ENCODE data around the gene MEX3C. TPM values are rescaled to one million over a fixed set of nuclear protein-coding genes. Genes with fewer than 3 reads are reported as not detected.

The MEX3C gene
- total RNA-seq, 6 experiments from 2014 or later: 8.2 to 13.6 (median 9.6) TPM

DNA sequence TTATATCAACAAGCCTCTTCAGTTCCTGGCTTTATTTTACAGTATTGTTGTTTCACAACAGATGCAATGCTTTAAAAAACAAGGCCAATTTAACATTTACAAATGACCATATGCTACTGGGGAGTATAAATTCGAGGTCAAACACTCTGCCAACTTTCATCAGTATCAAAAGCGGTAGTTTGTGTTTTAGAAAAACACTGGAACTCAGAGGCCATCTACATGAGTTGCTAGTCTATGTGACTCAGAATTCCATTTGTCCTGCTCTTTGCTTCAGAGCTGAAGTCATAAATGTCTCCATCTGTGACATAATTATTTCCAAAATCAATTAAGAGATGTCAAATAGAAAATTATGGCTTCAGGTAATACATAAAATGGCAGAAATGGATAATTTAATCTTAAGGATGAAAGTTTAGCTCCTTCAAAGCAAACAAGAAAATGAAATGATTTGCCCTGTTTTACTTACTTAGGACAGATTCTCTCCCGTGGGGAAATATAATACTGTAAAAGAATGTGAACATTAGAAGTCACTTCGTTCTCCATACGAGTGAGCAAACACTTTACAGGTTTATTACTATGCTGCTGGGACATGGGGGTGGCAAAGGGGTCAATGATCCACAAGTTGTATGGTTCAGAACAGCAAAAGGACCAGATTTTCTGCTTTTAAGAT is 3.7 kb downstream of the MEX3C start:
- Histone ChIP-seq H3K4me3 (no peak overlapping the region), H3K9me3 (no peaks in the 10 kb centered on the region), H3K27ac (no peak overlapping the region), H3K4me1 (peaks cover 0 to 29% (median 10%) of the 10 kb centered on the region in 4 donors), H3K36me3 (no peaks in the 10 kb centered on the region), H3K27me3 (no peaks in the 10 kb centered on the region)
- WGBS (ENCODE audit: insufficient coverage, low coverage, low lambda C conversion rate, missing lambda C conversion rate): 21% methylated on average over 5 of the region's 5 CpGs
- TF ChIP-seq, protein P1, sequence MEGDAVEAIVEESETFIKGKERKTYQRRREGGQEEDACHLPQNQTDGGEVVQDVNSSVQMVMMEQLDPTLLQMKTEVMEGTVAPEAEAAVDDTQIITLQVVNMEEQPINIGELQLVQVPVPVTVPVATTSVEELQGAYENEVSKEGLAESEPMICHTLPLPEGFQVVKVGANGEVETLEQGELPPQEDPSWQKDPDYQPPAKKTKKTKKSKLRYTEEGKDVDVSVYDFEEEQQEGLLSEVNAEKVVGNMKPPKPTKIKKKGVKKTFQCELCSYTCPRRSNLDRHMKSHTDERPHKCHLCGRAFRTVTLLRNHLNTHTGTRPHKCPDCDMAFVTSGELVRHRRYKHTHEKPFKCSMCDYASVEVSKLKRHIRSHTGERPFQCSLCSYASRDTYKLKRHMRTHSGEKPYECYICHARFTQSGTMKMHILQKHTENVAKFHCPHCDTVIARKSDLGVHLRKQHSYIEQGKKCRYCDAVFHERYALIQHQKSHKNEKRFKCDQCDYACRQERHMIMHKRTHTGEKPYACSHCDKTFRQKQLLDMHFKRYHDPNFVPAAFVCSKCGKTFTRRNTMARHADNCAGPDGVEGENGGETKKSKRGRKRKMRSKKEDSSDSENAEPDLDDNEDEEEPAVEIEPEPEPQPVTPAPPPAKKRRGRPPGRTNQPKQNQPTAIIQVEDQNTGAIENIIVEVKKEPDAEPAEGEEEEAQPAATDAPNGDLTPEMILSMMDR (IDR thresholded peaks at IDR 0.05): no peak
- TF ChIP-seq POLR2A (IDR thresholded peaks at IDR 0.05): no peak
- intact Hi-C loops (cut with DNase I): no loop called here
- ATAC-seq: no peak
- no peak for DNase-seq

- Histone ChIP-seq H3K4me3 (no peak overlapping the region), H3K27me3 (no peaks in the 10 kb centered on the region), H3K27ac (no peak overlapping the region), H3K4me1 (peaks cover 0 to 29% (median 10%) of the 10 kb centered on the region in 4 donors), H3K9me3 (no peaks in the 10 kb centered on the region), H3K36me3 (no peaks in the 10 kb centered on the region)
- intact Hi-C loops (cut with DNase I): no loop called here
- TF ChIP-seq, protein P1 (IDR thresholded peaks at IDR 0.05): no peak
- no peak for TF ChIP-seq POLR2A (IDR thresholded peaks at IDR 0.05)
- DNase-seq (no peak), ATAC-seq (no peak)
- 71% methylated on average over 3 of the region's 3 CpGs for WGBS (ENCODE audit: insufficient coverage, low coverage, low lambda C conversion rate, missing lambda C conversion rate)
Observed at GRCh38 chr18:51192696-51193095, 4.8 kb downstream of the MEX3C start.

DNA sequence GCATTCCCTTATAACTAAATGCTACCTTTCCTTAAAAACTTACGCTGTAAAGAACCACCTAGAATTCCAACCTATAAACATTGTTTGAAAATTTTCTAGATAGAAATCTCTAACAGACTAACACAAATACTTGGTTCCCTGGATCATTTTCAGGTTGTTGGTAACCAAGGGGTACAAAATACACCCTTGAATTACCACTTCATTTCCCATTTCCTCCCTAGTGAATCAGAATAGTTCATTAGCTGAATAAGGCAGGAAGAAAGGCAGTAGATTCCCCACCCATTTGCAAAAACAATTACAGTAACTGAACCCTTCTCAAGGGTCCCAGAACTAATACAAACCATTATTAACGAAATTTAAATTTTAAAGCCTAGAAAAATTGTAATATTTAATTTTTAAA is 5.5 kb downstream of the MEX3C start:
- no peak overlapping the region for H3K27ac ChIP-seq
- TF ChIP-seq POLR2A (IDR thresholded peaks at IDR 0.05): no peak
- TF ChIP-seq, protein P1 (IDR thresholded peaks at IDR 0.05): no peak
- H3K4me1 ChIP-seq: peaks cover 0 to 29% (median 10%) of the 10 kb centered on the region in 4 donors
- intact Hi-C loops (cut with DNase I): no loop called here
- ATAC-seq (no peak), DNase-seq (no peak)
- H3K9me3 ChIP-seq: no peaks in the 10 kb centered on the region
- no peaks in the 10 kb centered on the region for H3K36me3 ChIP-seq
- no peaks in the 10 kb centered on the region for H3K27me3 ChIP-seq
- H3K4me3 ChIP-seq: no peak overlapping the region
- 89% methylated on average over 2 of the region's 2 CpGs for WGBS (ENCODE audit: insufficient coverage, low coverage, low lambda C conversion rate, missing lambda C conversion rate)

DNA sequence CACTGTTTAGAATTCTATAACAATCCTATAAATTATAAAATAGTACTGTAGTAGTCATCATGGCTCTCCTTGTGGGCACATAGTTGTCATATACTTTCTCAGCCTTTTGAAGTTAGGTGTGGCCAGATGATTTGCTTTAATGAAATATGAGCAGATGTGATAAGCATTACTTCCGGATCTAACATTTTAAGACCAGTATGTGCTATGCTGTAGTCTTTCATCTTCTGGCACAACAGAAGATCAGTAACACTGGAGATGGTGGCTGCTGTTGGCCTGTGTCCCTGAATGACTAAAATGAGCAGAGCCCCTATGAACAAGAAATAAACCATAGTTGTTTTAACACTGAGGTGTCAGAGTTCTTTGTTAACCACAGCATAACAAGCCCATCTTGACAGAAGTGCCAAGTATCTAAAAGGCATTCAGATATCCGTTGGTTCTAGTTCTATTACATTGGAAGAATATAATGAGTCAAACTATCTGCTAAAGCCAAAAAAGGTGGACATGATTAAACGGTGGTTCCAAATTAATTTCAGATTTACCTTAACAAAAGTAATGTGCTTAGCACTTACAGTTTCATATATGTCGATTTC is 6.3 kb downstream of the MEX3C start:
- ATAC-seq (no peak), DNase-seq (no peak)
- Histone ChIP-seq H3K9me3 (no peaks in the 10 kb centered on the region), H3K27me3 (no peaks in the 10 kb centered on the region), H3K27ac (no peak overlapping the region), H3K4me3 (no peak overlapping the region), H3K36me3 (no peaks in the 10 kb centered on the region), H3K4me1 (peaks cover 0 to 29% (median 10%) of the 10 kb centered on the region in 4 donors)
- TF ChIP-seq POLR2A (IDR thresholded peaks at IDR 0.05): no peak
- 46% methylated on average over 4 of the region's 4 CpGs for WGBS (ENCODE audit: insufficient coverage, low coverage, low lambda C conversion rate, missing lambda C conversion rate)
- intact Hi-C loops (cut with DNase I): no loop called here

DNA sequence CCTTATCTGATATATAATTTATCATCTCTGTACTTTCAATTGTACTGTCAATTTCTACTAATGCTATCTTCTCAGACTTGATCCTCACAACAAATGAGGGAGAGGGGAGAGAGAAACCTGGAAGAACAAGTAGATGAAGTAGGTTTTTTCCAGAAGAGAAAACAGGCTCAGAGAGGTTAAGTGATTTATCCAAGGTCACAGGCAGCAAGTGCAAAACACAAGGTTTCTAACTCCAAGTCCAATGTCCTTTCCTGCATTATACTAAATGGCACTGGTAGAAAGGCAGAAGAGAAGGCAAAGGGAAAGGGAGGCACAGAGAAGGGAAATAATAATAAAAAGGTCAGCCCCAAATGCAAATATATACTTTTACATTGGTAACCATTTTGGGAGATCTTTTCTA is 7.5 kb downstream of the MEX3C start:
- ATAC-seq (no peak), DNase-seq (no peak)
- Histone ChIP-seq H3K27me3 (no peaks in the 10 kb centered on the region), H3K4me3 (no peak overlapping the region), H3K36me3 (no peaks in the 10 kb centered on the region), H3K4me1 (peaks cover 0 to 21% (median 7%) of the 10 kb centered on the region in 4 donors), H3K9me3 (no peaks in the 10 kb centered on the region), H3K27ac (no peak overlapping the region)
- intact Hi-C loops (cut with DNase I): no loop called here
- TF ChIP-seq, protein P1 (IDR thresholded peaks at IDR 0.05): no peak
- TF ChIP-seq POLR2A (IDR thresholded peaks at IDR 0.05): no peak

All from right lobe of liver (tissue), 6 donors.